Smooth muscle cell (in vitro differentiated cells): ENCODE data around the gene OSBPL10. TPM values are rescaled to one million over a fixed set of nuclear protein-coding genes. Genes with fewer than 3 reads are reported as not detected.

Experiments
- DNase-seq: peaks from one replicate; lab custom pipeline; 2025; ENCODE audit not compliant: unreplicated experiment; lab: John Stamatoyannopoulos, UW
- H2AFZ ChIP-seq: fragments of 200-600 bp; sonication (generic); 2 replicates; pipeline ENCODE4 v1.6.0; 2016; ENCODE audit warnings: antibody characterized with exemption, low read depth, mild to moderate bottlenecking
- H3F3A ChIP-seq: fragments of 200-600 bp; sonication (generic); 2 replicates; pipeline ENCODE4 v1.6.0; 2017; ENCODE audit warnings: antibody characterized with exemption, low read depth
- H3K27ac ChIP-seq: fragments of 200-600 bp; sonication (generic); 2 replicates; pipeline ENCODE4 v1.5.1; 2016; ENCODE audit warnings: low read depth, mild to moderate bottlenecking
- H3K27me3 ChIP-seq: fragments of 200-600 bp; sonication (generic); 2 replicates; pipeline ENCODE4 v1.6.1; 2016; ENCODE audit warnings: low read depth, mild to moderate bottlenecking
- H3K36me3 ChIP-seq: fragments of 200-600 bp; sonication (generic); 2 replicates; pipeline ENCODE4 v1.5.1; 2016; ENCODE audit warnings: low read depth
- H3K4me1 ChIP-seq: fragments of 200-600 bp; sonication (generic); 2 replicates; pipeline ENCODE4 v1.5.1; 2016; ENCODE audit warnings: low read depth
- H3K4me2 ChIP-seq: fragments of 200-600 bp; sonication (generic); 2 replicates; pipeline ENCODE4 v1.6.0; 2016; ENCODE audit warnings: mild to moderate bottlenecking
- H3K4me3 ChIP-seq: fragments of 200-600 bp; sonication (generic); 2 replicates; pipeline ENCODE4 v1.5.1; 2016; ENCODE audit warnings: mild to moderate bottlenecking
- H3K79me2 ChIP-seq: fragments of 200-600 bp; sonication (generic); 2 replicates; pipeline ENCODE4 v1.6.0; 2016; ENCODE audit warnings: low read depth, mild to moderate bottlenecking
- H3K9ac ChIP-seq: fragments of 200-600 bp; sonication (generic); 2 replicates; pipeline ENCODE4 v1.6.0; 2016; ENCODE audit warnings: low read depth
- H3K9me3 ChIP-seq: fragments of 200-600 bp; sonication (generic); replicated peaks from 2 replicates; pipeline ENCODE4 v1.5.1; 2016; ENCODE audit warnings: low read depth
- H4K20me1 ChIP-seq: fragments of 200-600 bp; sonication (generic); 2 replicates; pipeline ENCODE4 v1.6.0; 2016; ENCODE audit warnings: low read depth
- CTCF ChIP-seq: fragments of 200-600 bp; sonication (generic); IDR thresholded peaks from 2 replicates; pipeline ENCODE4 v1.5.1; 2017; ENCODE audit warnings: borderline replicate concordance, mild to moderate bottlenecking, antibody characterized with exemption; ENCODE audit not compliant: insufficient read depth, poor library complexity, severe bottlenecking
- WGBS: methylation state at CpG from one replicate; pipeline ENCODE4 v1.1.7; 2016; ENCODE audit warnings: low lambda C conversion rate; 5-methylcytosine and 5-hydroxymethylcytosine counted together
- polyA plus RNA-seq: library from polyadenylated mRNA; unstranded; fragments of >200 nt; fragmentation: Nextera tagmentation; extraction: Ambion mirVana; gene quantifications from 2 replicates; pipeline ENCODE4 v1.2.1, GENCODE V29; 2016
- total RNA-seq: library from RNA; depleted of rRNA; stranded (reverse); fragments of >200 nt; gene quantifications from 2 replicates; pipeline ENCODE4 v1.2.3, GENCODE V29; 2014

Gene OSBPL10
- total and polyA plus RNA-seq, 2 experiments from 2014 or later = 48.9 to 91.5 TPM

GRCh38 chr3:31798840-31799239 is 182.2 kb downstream of the OSBPL10 start:
- no peaks in the 10 kb centered on the region for H3K4me1 ChIP-seq
- no peaks in the 10 kb centered on the region for H3K9me3 ChIP-seq
- no peak overlapping the region for H3K4me2 ChIP-seq
- no peaks in the 10 kb centered on the region for H3K36me3 ChIP-seq
- no peak for DNase-seq
- no peak overlapping the region for H3K9ac ChIP-seq
- peaks cover 10% of the 10 kb centered on the region for H4K20me1 ChIP-seq
- no peak overlapping the region for H2AFZ ChIP-seq
- H3F3A ChIP-seq = no peaks in the 10 kb centered on the region
- no peak for TF ChIP-seq CTCF
- no peak overlapping the region for H3K27ac ChIP-seq
- H3K27me3 ChIP-seq = no peaks in the 10 kb centered on the region
- no peak overlapping the region for H3K4me3 ChIP-seq
- WGBS = 99% methylated on average over 4 of the region's 4 CpGs
- H3K79me2 ChIP-seq = peaks cover 64% of the 10 kb centered on the region

- H3K36me3 ChIP-seq = no peaks in the 10 kb centered on the region
- H3F3A ChIP-seq = no peaks in the 10 kb centered on the region
- H3K79me2 ChIP-seq = peaks cover 43% of the 10 kb centered on the region
- no peaks in the 10 kb centered on the region for H3K27me3 ChIP-seq
- H3K27ac ChIP-seq = peak overlapping the region; percentile 3
- no peak overlapping the region for H3K4me2 ChIP-seq
- 95% methylated on average over 4 of the region's 4 CpGs for WGBS
- no peaks in the 10 kb centered on the region for H3K4me1 ChIP-seq
- no peaks in the 10 kb centered on the region for H3K9me3 ChIP-seq
- no peak overlapping the region for H3K4me3 ChIP-seq
- DNase-seq = no peak
- H4K20me1 ChIP-seq = no peaks in the 10 kb centered on the region
- no peak for TF ChIP-seq CTCF
- H2AFZ ChIP-seq = no peak overlapping the region
- no peak overlapping the region for H3K9ac ChIP-seq
Observed at GRCh38 chr3:31793821-31794220, 187.2 kb downstream of the OSBPL10 start.

- Histone ChIP-seq H3K9me3 (no peaks in the 10 kb centered on the region), H3K9ac (no peak overlapping the region), H3K4me3 (no peak overlapping the region), H3K27ac (no peak overlapping the region), H3K4me1 (no peaks in the 10 kb centered on the region), H3K27me3 (no peaks in the 10 kb centered on the region), H3K4me2 (no peak overlapping the region), H2AFZ (no peak overlapping the region), H3F3A (no peaks in the 10 kb centered on the region), H4K20me1 (no peaks in the 10 kb centered on the region), H3K36me3 (no peaks in the 10 kb centered on the region), H3K79me2 (peaks cover 37% of the 10 kb centered on the region)
- WGBS = 86% methylated on average over 2 of the region's 2 CpGs
- DNase-seq = no peak
- no peak for TF ChIP-seq CTCF
Observed at GRCh38 chr3:31791090-31791430, 190.0 kb downstream of the OSBPL10 start.

- no peak overlapping the region for H3K4me2 ChIP-seq
- H3K4me3 ChIP-seq = no peak overlapping the region
- H3K36me3 ChIP-seq = no peaks in the 10 kb centered on the region
- no peaks in the 10 kb centered on the region for H3F3A ChIP-seq
- TF ChIP-seq CTCF = no peak
- no peak overlapping the region for H3K9ac ChIP-seq
- 96% methylated on average over 7 of the region's 7 CpGs for WGBS
- no peaks in the 10 kb centered on the region for H4K20me1 ChIP-seq
- no peak for DNase-seq
- no peaks in the 10 kb centered on the region for H3K4me1 ChIP-seq
- no peak overlapping the region for H2AFZ ChIP-seq
- H3K9me3 ChIP-seq = no peaks in the 10 kb centered on the region
- no peak overlapping the region for H3K27ac ChIP-seq
- H3K79me2 ChIP-seq = peaks cover 37% of the 10 kb centered on the region
- no peaks in the 10 kb centered on the region for H3K27me3 ChIP-seq
Observed at GRCh38 chr3:31790193-31791089, 190.6 kb downstream of the OSBPL10 start.
